Dedifferentiated amniotic fluid mesenchymal stem cell (primary cell): ENCODE measurements around the gene BCKDHA.
"Not testable (repeated sequence)": the region's sequence is repeated elsewhere in the genome, so short reads cannot be mapped to it uniquely, and the experiment has no call there.

ENCODE experiments used
- DNase-seq: peaks from one replicate; pipeline ENCODE4 v3.0.0-alpha.2; 2016; ENCODE audit errors: extremely low spot score

Gene BCKDHA

GRCh38 chr19:41443813-41444455, 46.3 kb downstream of the BCKDHA start:
- no peak for DNase-seq

- DNase-seq, result no peak
Observed at GRCh38 chr19:41445575-41445974, 48.0 kb downstream of the BCKDHA start.

- DNase-seq, result no peak
Observed at GRCh38 chr19:41447732-41448332, 50.2 kb downstream of the BCKDHA start.

GRCh38 chr19:41449079-41449864, 51.7 kb downstream of the BCKDHA start:
- peak; percentile 42 for DNase-seq

GRCh38 chr19:41449865-41450178, 52.2 kb downstream of the BCKDHA start:
- DNase-seq, result no peak

GRCh38 chr19:41452584-41453275, 55.1 kb downstream of the BCKDHA start:
- DNase-seq, result no peak

GRCh38 chr19:41455936-41456335, 58.3 kb downstream of the BCKDHA start:
- no peak for DNase-seq

- DNase-seq, result no peak
Observed at GRCh38 chr19:41456342-41456918, 58.8 kb downstream of the BCKDHA start.

GRCh38 chr19:41457241-41457640, 59.6 kb downstream of the BCKDHA start:
- no peak for DNase-seq

- no peak for DNase-seq
Observed at GRCh38 chr19:41462497-41462896, 64.9 kb downstream of the BCKDHA start.

GRCh38 chr19:41463257-41464256, 65.9 kb downstream of the BCKDHA start:
- DNase-seq, result not testable (repeated sequence)
